Amniotic epithelial cell (primary cell): ENCODE data around the gene ADCY6.
A peak's percentile ranks its signal among the peaks of the same experiment; 100 is the strongest.

Experiments used
- DNase-seq: peaks from one replicate; pipeline ENCODE4 v3.0.0-alpha.2; 2010; ENCODE audit warnings: low read depth

Gene ADCY6

DNA sequence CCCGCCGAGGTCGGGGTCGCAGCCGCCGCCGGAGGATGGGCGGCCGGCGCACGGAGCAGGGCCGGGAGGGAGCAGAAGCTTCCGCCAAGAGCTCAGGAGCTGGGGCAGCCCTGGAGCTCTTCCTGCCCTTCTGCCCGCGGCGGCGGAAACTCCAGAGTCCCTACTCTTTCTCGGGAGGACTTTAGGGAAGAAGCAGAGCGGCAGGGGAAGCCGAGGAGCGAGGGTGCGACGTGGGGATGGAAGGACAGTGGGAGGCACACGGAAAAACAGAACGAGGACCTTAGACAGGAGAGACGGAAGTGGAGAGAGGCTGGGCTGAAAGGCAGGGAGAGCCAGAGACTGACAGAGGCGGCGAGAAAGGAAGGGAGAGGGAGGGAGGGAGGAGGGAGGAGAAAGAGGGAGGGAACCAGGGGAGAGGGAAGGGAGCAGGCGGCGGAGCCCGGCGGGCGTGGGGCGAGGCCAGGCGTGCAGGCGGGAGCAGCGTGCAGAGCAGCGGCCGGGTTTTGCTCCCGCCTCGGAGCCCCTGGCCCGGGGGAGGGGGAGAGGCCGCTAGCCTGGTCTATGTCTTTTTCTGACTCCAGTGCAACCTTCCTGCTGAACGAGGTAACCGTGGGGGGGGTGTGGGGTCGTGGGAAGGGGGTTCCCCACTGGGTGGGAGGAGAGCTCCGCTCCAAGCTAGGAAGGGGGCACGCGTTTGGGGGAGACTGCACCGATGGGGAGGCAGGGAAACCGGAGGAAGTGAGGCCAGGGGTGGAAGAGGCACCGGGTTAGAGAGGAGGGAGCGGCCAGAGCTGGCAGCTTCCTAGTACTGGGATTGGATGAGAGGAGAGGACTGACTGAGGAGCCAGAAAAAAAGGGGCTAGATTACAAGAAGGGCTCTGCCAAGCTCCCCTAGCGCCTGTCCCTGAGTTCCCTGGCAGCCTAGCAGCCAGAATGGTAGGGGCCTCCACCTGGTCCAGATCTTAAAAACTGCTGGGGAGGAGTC is 26.5 kb upstream of the ADCY6 start:
- peak; percentile 88 for DNase-seq

DNA sequence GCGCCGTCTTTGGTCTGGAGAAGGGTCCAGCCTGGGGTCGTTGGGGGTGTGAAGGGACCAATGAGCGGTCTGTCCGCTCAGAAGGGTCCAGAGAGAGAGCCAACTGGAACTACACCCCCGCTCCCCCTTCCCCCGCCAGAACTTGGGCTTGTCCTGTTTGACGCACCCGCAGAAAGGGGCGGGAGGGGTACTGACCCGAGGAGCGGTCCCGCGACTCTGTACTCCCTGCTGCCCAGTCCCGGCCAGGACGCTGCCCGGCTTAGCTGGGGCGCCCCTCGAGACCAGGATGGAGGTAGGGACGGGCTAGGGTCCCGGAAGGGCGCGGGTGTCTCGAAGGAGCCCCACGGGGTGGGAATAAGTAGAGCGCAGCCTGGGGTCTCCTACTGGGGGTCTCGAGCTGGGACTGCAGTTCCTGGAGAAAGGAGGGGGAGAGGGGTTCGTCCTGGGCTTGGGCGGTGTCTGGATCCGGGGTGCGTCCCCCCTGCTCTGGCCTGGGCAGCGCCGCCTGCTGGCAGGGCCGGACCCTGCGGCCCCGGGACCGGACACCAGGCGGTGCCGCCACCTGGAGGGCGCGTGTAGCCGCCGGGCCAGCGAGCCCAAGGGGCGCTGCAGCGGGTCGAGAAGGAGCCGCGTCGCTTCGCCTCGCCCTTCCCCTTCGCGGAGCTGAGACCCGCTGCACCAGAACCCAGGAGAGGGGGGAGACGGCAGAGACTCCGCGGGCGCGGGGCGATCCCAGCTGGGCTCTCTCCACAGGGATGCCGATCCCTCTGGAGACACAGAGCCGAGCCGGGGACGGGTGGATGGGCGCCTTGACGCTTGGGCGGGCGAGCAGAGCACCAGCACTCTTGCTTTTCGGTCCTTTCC is 25.6 kb upstream of the ADCY6 start:
- peak; percentile 67 for DNase-seq

DNA sequence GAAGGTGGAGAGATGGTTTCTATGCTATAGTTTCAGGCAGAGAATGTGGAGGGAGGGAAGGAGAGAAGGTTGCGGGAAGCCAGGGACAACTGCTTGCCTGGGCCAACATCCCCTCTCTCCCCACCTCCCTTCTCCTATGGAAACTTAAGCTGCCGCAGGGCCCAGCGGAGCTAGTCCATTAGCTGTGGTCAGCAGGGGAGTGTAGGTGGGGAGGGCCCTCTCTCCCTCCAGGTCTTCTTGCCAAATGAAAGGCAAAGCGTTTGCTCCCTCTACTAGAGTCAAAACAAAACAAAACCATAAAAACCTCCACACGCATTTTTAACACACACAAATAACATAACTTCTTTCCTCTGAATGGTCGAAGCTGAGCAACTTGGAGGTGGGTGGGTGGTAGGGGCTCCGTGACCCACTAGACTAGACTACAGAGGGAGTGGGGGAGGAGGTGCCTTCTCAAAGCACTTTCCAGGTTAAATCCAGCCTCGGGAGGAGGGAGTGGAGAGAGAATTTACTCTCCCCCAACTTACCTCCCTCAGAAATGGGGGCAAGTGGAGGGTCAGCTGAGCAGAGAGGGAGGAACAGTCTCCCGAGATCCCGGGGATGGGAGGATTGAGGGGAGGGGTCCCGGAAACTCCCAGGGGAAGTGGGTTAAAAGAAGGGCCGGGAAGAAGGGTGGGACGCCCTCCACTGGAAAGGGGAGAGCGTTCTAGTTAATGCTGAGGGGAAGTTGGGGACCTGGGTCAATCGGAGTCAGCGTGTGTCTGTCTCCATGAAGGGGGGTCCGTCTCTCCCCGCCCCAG is 24.8 kb upstream of the ADCY6 start:
- peak; percentile 59 for DNase-seq

DNA sequence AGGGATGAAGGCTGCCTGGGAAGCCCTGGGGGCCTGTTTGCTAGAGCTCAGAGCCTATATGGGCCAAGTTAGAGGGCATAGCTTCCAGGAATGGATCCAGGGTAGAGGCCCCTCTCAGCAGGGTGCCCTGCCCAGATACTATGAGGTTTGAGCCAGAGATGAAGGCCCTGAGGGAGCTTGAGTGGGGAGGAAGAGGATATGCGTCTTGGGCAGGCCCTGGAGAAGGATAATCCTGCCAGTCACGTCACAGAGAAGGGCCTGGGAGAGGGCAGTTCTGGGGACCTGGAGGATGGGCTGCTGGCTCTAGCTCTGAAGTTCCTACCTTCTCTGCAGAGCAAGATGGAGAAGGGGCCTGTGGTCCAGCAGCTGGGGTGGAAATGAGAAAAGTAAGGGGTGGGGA is 23.5 kb upstream of the ADCY6 start:
- no peak for DNase-seq

DNA sequence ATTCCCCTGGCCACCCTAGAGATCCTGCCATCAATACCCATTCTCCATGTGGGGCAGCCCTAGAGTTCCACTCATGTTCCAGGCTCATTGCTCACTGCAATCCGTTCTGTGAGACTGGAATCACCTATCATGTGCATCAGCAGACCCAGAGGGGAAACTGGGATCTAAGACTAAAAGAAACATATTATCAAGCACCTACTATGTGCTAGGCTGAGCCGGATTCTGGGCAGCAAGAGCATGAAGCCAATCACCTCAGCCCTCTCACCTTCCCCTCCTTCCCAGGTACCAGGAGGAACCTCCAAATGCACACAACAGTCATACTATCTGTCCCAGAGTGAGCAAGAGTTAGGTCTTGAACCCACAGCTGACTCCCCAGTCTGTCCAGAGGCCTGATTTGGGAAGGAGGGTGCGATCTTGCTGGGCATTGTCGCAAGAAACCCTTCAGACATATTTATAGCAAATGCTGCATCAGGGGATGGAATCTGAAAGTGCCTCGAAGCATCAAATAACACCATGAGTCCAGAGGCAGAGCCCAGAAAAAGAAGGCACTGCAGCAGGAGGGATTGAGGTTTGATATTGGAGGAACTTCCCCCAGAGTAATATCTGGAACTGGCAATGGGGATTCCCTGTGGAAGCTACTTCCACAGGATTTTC is 22.7 kb upstream of the ADCY6 start:
- DNase-seq: no peak

DNA sequence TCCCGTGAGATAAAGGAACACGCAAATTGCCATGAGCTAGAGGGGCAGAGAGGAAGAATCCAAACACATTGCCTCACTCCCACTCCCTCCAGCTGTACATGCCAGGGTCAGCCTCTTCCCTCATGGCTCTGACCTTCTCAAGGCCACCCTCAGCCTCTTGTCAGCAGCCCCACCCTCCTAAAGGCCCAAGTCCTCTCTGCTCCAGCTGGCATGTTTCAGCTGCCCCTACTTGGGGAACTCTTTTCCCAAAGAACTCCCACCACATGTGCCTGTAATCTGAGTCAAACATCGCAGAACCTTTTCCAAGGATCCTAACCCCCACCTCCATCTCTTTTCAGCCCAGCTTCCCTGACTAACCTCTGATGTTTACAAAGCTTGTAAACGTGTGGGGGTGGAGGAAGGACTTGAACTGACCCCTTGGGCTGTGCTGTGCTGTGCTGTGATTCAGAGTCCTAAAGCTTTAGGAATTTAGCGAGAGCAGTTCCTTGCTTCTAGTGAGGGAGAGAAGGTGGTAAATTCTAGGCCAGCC is 22.1 kb upstream of the ADCY6 start:
- peak; percentile 98 for DNase-seq

DNA sequence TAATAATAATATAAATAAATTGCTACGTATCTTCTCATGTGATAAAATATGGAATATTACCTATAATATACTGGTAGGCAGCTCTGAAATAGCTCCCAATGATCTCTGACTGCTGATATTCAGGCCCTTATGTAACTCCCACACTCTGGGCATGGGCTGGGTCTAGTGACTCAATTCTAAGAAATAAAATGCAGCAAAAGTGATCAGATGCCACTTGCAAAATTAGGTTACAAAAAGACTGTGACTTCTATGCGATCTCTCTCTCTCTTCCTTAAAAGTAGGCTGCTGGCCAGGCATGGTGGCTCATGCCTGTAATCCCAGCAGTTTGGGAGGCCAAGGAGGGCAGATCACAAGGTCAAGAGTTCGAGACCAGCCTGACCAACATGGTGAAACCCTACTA is 19.1 kb upstream of the ADCY6 start:
- DNase-seq: no peak

DNA sequence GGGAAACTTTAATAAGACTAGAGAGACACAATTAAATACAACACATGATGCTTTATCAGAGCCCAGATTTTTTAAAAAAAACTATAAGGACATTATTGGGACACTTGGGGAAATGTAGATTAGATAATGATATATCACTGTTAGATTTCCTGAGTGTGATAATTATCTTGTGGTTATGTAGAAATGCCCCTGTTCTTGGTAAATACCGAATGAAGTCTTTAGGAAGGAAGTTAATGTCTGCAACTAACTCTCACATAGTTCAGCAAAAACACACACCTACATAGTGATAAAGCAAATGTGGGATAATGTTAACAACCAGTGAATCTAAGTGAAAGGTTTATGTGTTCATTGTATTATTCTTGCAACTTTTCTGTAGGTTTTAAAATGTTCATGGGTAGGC is 14.8 kb upstream of the ADCY6 start:
- no peak for DNase-seq

DNA sequence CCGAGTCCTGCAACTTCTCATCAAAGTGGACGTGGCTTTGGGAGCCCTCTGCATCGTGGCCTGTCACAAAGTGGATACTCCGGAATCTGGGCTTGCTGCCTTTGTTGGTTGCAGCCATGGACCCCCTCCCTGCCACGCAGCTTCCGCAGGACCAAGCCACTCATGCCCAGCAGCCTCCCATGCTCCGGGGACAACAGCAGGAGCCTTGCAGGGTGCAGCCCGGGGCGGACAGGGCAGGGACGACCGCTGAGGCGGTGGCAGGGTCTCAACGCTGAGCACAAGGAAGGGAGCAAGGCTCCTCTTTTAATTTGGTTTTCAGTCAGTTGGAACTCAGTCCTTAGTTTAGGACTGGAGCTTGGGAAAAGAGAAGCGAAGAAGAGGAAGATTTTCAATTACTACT is 12.1 kb upstream of the ADCY6 start:
- DNase-seq: no peak

DNA sequence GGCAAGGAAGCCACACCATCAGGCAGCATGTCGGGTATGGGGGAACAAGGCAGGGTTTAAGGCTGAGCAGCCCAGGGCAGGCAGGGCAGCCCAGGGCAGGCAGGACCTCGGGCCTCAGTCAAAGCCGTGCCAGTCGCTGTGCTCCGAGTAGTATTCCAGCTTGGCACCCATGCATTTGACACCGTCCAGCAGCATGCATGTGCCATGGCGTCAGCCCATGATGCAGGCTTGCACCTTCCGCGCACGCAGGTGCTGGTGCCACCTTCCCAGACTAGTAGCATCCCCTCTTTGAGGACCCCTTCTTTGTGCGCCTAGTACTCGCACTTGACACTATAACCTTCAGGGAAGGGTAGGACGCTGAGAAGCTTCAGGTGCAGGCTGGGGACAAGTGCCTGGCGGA is 11.6 kb upstream of the ADCY6 start:
- DNase-seq: no peak

DNA sequence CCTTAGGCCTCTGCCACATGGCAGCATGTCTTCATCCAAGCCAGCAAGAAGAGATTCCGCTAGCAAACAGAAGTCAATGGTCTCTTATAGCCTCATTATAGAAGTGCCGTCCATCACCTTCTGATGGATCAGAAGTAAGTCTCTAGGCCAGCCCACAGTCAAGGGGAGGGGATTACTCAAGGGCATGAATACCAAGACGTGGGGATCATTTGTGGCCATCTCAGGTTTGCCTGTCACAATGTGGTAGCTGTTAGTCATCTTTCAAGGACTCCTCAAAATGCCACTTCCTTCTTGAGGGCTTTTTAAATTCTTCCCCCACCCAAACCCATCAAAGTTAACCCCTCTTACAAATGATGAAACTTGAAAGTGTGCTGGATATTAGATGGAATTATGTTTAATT is 8.1 kb upstream of the ADCY6 start:
- peak; percentile 34 for DNase-seq

DNA sequence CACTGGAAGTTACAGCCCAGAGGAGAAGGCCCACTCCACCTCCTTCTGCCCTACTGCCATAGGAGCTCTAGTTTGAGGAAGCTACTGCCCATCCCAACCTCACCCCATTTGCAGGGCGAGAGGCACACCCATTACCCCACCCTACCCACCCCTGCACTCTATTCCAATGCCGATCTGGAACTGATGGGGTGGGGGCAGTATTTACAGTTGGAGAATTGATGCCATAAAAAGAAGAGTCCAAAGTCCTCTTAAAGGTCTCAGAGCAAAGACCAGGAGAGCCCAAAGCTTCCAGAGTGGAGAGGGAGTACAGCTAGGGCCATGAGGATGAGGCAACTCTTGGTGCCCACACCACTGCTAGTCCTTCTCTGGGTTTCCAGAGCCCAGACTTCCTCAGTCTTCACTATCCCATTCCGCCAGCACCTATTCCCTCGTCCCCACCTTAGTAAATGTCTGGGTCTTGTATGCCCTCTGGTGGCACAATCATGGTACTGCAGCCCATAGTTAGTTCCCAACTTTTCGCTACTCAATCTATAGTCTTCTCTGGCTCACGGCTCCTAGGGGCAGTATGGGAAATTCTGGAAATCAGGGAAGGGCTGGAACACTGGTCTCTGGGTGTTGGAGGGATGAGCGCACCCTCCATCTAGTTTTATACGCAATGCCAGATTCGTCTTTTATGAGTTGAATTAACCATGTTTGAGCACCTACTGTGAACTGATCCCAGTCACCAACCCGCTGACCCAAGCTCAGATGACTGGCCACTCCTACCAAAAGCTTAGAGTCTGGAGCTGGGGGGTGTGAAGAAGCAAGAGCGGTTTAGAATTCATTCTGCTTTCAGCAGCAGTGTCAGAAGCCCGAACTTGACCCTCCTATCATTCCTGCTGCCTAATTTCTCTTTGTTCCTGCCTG is 6.9 kb upstream of the ADCY6 start:
- peak; percentile 69 for DNase-seq

DNA sequence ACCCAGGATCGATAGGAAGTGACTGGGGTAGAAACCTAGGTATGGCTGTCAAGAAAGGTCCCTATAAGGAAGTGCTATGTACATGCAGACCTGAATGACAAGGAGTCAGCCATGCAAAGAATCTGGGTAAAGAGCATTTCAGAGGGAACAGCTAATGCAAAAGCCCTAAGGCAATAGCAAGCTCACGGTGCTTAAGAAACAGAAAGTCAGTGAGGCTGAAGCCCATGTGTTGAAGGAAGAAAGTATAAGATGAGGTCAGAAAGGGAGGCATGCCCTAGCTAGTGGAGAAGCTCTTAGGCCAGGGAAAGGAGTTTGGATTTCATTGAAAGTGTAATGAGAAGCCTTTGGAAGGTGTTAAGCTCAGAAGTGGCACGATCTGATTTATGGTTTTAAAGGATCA is 6.0 kb upstream of the ADCY6 start:
- DNase-seq: no peak

DNA sequence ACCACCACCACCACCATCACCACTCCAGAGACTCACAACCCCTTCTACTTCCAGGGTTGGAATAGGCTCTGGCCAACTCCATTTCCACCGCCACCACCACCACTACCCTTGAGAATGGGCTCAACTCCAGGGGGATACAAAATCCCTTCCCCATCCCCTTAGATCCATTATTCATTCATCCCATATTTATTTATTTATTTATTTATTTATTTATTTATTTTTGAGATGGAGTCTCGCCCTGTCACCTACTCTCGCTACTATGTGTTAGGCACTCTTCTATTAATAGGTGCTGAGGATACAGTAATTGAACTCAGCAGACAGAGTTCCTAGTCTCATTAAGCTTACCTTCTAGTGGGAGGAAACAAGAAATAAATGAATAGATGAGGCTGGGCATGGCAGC is 4.8 kb upstream of the ADCY6 start:
- no peak for DNase-seq

DNA sequence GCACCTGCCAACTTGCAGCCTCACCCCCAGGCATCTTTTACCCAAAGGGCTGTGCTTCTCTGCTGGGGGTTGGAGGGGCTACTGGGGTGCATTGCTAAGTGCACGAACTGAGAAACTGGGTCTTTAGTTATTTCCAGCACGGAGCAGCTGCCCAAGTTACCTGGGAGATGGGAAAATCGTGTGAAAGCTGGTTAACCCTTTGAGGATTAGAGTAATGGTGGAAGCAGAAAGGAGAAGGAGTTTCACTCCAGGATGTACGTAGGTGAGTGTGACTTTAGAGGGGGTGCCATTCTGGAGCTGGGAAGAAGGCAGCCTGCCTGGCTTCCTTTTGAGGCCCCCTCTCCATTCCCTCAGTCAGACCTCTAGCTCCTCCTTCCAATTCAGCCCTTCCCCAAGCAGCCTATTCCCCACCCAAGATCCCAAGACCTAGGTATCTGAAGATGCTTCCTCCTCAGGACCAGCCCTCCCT is 1.0 kb upstream of the ADCY6 start:
- DNase-seq: no peak

DNA sequence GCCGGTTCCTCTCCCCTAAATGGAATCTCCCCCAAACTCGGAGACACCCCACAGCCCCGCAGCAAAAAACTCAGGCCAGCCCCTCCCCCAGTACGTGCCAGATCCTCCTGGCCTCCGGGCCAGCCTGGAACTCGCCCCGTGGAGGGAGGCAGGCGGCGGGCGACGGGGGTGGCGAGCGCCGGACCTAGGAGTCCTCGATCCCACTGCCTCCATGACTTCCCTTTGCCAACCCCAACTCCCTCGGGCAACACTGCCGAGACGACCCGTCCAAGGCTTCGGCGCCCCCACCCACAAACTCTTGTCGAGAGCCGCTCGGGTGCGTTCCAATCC is 400 bp downstream of the ADCY6 start:
- DNase-seq: no peak

DNA sequence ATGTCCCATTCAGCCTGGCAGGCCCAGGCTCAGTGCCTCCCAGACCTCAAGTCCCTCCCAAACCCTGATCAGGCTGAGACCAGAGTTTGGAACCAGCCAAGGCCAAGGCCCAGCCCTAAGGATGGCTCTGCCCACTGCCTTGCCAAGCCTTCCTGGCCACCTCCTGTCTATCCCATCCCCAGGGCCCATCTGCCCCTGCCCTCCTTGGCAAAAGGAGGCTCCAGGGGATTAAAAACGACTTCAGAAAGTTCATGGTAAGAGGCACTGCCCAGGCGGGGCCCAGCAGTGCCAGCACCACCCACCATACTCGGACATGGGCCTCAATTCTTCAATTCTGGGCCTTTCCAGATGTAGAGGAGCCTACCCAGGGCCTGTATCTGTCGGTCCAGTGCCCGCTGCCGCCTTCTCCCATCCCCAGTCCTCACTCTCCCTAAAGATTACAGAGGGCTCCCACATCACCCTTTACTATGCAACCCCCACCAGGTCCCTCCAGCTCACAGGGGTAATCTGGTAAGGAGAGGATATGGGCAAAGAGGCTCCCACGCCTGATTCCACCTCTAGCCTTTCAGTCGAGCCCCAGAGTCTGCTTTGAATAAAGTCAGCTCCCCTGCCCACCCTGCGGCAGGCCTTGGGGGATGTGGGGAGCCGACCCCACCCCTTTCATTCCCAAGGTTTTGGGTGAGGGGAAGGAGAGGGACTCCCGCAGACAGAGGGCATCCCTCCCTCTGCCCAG is 932 bp downstream of the ADCY6 start:
- DNase-seq: no peak

DNA sequence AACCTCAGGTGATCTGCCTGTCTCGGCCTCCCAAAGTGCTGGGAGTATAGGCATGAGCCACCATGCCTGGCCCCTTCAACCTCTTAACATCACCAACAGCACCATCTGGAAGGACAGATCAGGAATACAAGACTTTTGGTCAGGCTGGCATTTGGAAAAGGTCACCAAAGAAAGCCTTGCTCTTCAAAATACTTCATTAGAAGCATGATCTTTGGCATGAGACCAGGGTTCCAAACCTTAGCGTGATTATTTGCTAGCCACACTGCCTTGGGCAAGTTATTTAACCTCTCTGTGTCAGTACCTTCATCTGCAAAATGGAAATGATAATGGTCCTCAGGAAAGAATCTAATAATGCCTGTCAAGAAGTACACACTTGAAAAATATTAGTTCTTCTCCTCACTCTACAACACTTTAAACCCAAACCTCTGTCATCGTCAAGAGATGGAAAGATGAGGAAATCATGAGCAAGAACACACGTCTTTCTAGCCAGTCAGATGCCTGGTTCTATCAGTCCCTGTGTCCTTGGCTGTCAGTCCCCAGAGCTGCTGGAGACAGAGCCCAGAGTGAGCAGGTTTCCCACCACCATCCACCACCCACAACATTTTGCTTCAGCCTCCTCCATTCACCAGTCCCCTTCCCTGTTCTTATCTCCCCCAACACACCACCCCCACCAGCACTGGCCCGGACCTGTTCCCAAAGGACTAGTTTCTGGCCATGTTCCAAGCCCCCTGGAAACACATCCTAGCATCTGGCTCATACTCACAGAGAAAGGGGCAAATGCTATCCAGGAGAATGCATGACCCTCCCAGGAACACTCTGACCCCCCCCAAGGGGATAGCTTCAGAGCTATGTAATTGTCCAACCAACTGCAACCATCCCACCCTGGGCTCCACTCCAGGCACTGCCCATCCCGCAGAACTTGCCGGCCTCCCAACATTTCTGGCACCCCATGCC is 2.0 kb downstream of the ADCY6 start:
- DNase-seq: no peak

DNA sequence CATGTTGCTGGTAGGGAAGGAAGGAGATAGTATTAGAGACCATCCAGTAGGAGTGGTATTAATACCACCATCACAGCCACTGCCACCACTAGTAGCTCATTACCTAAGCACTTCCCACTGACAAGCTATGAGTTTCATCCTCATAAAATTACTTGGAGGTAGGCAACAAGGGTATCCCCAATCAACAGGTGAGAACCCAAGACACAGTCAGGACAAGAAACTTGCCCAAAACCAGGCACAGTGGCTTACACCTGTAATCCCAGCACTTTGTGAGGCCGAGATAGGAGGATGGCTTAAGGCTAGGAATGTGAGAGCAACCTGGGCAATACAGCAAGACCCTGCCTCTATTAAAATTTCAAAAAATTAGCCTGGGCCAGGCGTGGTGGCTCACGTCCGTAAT is 5.5 kb downstream of the ADCY6 start:
- no peak for DNase-seq
